ENCODE data around the gene MYO7A. TPM values are rescaled to one million over a fixed set of nuclear protein-coding genes. Genes with fewer than 3 reads are reported as not detected.

The MYO7A gene
- total and polyA plus RNA-seq, 2 experiments from 2014 or later = 0.48 to 1.6 TPM

- no peaks in the 10 kb centered on the region for H3K4me1 ChIP-seq (ENCODE audit: low read depth)
- no peak overlapping the region for H3K4me3 ChIP-seq
- H3K27me3 ChIP-seq = no peaks in the 10 kb centered on the region
- TF ChIP-seq CTCF (IDR thresholded peaks at IDR 0.05; ENCODE audit: low read depth, low read length) = no peak
- no peak for DNase-seq (ENCODE audit: low read depth in 1 of 2, low spot score in 1 of 2)
- no peak overlapping the region for H3K27ac ChIP-seq
- H3K36me3 ChIP-seq = no peaks in the 10 kb centered on the region
- H3K9me3 ChIP-seq (ENCODE audit: low read depth) = no peaks in the 10 kb centered on the region
These were observed 83.0 kb downstream of the MYO7A start for GRCh38 chr11:77211040-77211451.

DNA sequence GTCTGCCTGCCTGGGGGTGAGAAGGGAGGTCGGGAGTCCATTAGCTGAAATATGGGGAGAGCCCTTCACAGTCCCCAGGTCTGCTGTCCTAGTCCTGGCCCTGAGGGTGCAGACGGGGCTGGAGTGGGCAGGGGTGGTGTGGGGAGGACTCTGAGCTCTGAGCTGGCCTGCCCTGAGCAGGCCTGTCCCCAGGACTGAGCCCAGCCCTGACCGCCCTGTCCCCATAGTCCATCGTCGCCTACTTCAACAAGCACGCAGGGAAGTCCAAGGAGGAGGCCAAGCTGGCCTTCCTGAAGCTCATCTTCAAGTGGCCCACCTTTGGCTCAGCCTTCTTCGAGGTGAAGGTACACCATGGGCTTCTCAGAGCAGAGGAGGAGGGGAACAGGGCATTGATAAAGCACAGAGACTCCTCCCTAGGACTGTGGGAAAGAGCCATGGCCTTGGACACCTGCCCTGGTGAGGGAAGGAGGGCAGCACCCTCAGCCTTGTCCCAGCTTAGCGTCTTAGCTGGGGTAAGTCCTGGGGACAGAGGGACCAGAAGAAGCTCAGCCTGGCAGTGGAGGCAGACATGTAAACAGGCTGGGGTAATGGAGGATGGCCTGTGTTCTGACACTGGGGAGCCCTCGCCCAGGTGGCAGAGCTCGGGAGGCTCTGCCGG lies 83.7 kb downstream of the MYO7A start:
- no peak overlapping the region for H3K4me3 ChIP-seq
- H3K27ac ChIP-seq = no peak overlapping the region
- no peak for TF ChIP-seq CTCF (IDR thresholded peaks at IDR 0.05; ENCODE audit: low read depth, low read length)
- no peaks in the 10 kb centered on the region for H3K9me3 ChIP-seq (ENCODE audit: low read depth)
- no peaks in the 10 kb centered on the region for H3K4me1 ChIP-seq (ENCODE audit: low read depth)
- H3K27me3 ChIP-seq = no peaks in the 10 kb centered on the region
- no peak for DNase-seq (ENCODE audit: low read depth in 1 of 2, low spot score in 1 of 2)
- no peaks in the 10 kb centered on the region for H3K36me3 ChIP-seq

DNA sequence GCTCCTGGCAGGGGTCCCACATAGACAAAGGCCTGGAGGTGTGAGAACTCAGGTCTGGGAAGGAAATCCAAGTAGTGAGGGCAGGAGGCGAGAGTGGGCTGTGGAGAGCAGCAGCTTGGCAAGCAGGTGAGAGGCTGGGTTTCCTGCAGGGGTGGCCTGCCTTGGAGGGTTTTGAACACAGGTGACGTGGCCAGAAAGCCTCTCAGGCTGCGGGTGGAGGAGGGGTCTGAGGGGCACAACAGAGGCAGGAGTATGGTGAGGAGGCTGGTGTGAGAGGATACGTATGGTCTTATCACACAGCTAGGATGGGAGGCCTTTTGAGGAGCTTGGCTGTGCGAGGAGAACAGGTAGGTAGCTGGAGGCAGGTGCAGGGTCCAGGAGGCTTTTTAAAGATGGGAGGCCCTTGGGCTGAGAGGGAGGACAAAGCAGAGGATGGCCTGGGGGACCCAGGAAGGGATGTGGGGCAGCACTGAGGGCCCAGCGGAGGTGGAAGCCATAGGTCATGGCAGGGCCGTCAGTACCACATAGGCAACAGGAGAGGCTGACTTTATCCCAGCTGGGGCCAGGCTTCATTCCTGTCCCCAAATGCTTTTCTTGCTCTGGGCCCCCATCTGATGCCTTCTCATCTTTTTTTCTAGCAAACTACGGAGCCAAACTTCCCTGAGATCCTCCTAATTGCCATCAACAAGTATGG lies 84.4 kb downstream of the MYO7A start:
- TF ChIP-seq CTCF (IDR thresholded peaks at IDR 0.05; ENCODE audit: low read depth, low read length) = no peak
- H3K9me3 ChIP-seq (ENCODE audit: low read depth) = no peaks in the 10 kb centered on the region
- no peak overlapping the region for H3K27ac ChIP-seq
- no peak for DNase-seq (ENCODE audit: low read depth in 1 of 2, low spot score in 1 of 2)
- H3K36me3 ChIP-seq = no peaks in the 10 kb centered on the region
- no peak overlapping the region for H3K4me3 ChIP-seq
- H3K27me3 ChIP-seq = no peaks in the 10 kb centered on the region
- H3K4me1 ChIP-seq (ENCODE audit: low read depth) = no peaks in the 10 kb centered on the region

GRCh38 chr11:77213029-77213579 lies 85.1 kb downstream of the MYO7A start:
- Histone ChIP-seq H3K9me3 (ENCODE audit: low read depth) (no peaks in the 10 kb centered on the region), H3K4me1 (ENCODE audit: low read depth) (no peaks in the 10 kb centered on the region), H3K27ac (no peak overlapping the region), H3K27me3 (no peaks in the 10 kb centered on the region), H3K36me3 (no peaks in the 10 kb centered on the region), H3K4me3 (no peak overlapping the region)
- no peak for TF ChIP-seq CTCF (IDR thresholded peaks at IDR 0.05; ENCODE audit: low read depth, low read length)
- no peak for DNase-seq (ENCODE audit: low read depth in 1 of 2, low spot score in 1 of 2)

DNA sequence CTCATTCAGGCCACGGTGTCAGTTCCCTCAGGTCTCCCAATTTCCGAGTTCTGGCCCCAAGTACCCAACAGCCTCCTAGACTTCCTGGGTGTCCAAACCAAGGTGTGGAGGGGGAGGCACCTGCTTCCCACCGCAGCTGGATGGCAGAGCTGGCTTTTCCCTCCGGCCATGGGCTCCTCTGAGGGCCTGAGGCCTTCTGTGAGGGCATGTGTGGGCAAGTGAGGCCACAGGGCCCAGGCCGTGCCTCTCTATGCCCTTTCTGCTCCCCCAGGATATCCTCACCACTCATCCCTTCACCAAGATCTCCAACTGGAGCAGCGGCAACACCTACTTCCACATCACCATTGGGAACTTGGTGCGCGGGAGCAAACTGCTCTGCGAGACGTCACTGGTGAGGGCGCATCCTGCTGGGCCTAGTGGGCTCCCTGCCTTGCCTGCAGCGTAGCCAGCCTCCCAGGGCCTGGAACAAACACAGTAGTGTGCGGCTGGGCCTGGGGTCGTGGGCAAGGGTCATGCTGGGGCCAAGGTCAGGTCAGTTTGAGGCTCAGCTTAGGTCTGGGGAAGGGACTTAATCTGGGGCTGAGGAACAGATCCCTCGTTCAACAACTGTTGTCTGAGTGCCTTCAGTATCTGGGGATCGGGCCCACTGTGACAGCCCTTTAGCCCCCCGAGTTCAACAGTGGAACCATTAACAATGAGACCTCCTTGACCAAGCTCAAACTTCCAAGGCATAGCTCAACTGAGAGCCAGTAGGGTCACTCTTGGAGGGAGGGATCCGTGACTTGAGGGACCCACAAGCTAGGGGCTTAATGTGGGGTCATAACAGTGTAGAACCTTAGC lies 85.8 kb downstream of the MYO7A start:
- Histone ChIP-seq H3K4me1 (ENCODE audit: low read depth) (no peaks in the 10 kb centered on the region), H3K9me3 (ENCODE audit: low read depth) (no peaks in the 10 kb centered on the region), H3K4me3 (no peak overlapping the region), H3K36me3 (no peaks in the 10 kb centered on the region), H3K27me3 (no peaks in the 10 kb centered on the region), H3K27ac (no peak overlapping the region)
- DNase-seq (ENCODE audit: low read depth in 1 of 2, low spot score in 1 of 2) = no peak
- TF ChIP-seq CTCF (IDR thresholded peaks at IDR 0.05; ENCODE audit: low read depth, low read length) = no peak

All from cardiac muscle cell (in vitro differentiated cells and primary cell).